WTC11 (cell line): Measurements from ENCODE around the gene PTCH1. TPM values are rescaled to one million over a fixed set of nuclear protein-coding genes. Genes with fewer than 3 reads are reported as not detected.
A peak's percentile ranks its signal among the peaks of the same experiment; 100 is the strongest.

Experiments used
- ATAC-seq: fragments of 200-7000 bp; cut with Tn5 transposase; 2 replicates; pipeline ENCODE4 v1.10.0; 2021; ENCODE audit warnings: mild to moderate bottlenecking, moderate library complexity
- CTCF ChIA-PET: fragments of 300-600 bp; sonication (Branson Sonifier 250); formaldehyde crosslinking; loops from one replicate; lab custom pipeline; 2021; ENCODE audit warnings: antibody characterized with exemption; lab: Charles Lee
- POLR2A ChIA-PET: fragments of 350-600 bp; sonication (Branson Sonifier 250); formaldehyde crosslinking; loops from one replicate; lab custom pipeline; 2021; ENCODE audit warnings: antibody characterized with exemption; lab: Charles Lee
- DNase-seq: peaks from one replicate; pipeline ENCODE4 v3.0.0; 2021; ENCODE audit warnings: low spot score
- H3K27ac Mint-ChIP-seq: 2 replicates; pipeline ENCODE4 v1.8.0; 2021; ENCODE audit warnings: mixed read lengths
- H3K27me3 Mint-ChIP-seq: 2 replicates; pipeline ENCODE4 v1.8.0; 2021; ENCODE audit warnings: low read depth, mild to moderate bottlenecking, moderate library complexity, mixed read lengths
- H3K36me3 Mint-ChIP-seq: 2 replicates; pipeline ENCODE4 v1.8.0; 2021; ENCODE audit warnings: mixed read lengths
- H3K4me1 Mint-ChIP-seq: 2 replicates; pipeline ENCODE4 v1.8.0; 2022; ENCODE audit warnings: mixed read lengths
- H3K4me3 Mint-ChIP-seq: 2 replicates; pipeline ENCODE4 v1.8.0; 2021; ENCODE audit warnings: mild to moderate bottlenecking, moderate library complexity, mixed read lengths
- H3K9me3 Mint-ChIP-seq: 2 replicates; pipeline ENCODE4 v1.8.0; 2021; ENCODE audit warnings: mixed read lengths
- ATF2 ChIP-seq: sonication (generic); formaldehyde crosslinking; IDR thresholded peaks from 2 replicates; pipeline ENCODE4 v1.8.1; 2022; ENCODE audit warnings: low read depth, missing genetic modification reagents, borderline replicate concordance
- E2F5 ChIP-seq: sonication (generic); formaldehyde crosslinking; IDR thresholded peaks from 2 replicates; pipeline ENCODE4 v1.8.1; 2022; ENCODE audit warnings: mild to moderate bottlenecking, moderate library complexity, missing genetic modification reagents
- FOXP4 ChIP-seq: sonication (generic); formaldehyde crosslinking; IDR thresholded peaks from 2 replicates; pipeline ENCODE4 v1.8.0; 2022; ENCODE audit warnings: mild to moderate bottlenecking, missing genetic modification reagents
- GABPB1 ChIP-seq: sonication (generic); formaldehyde crosslinking; IDR thresholded peaks from 2 replicates; pipeline ENCODE4 v1.8.1; 2023; ENCODE audit warnings: mild to moderate bottlenecking, missing genetic modification reagents
- GRHL2 ChIP-seq: fragments of 250-450 bp; sonication (Bioruptor Pico); IDR thresholded peaks from 2 replicates; pipeline ENCODE4 v1.8.0; 2022; ENCODE audit warnings: mild to moderate bottlenecking, moderate library complexity; ENCODE audit not compliant: insufficient replicate concordance, severe bottlenecking
- GTF2I ChIP-seq: fragments of 250-450 bp; sonication (Bioruptor Pico); conservative IDR thresholded peaks from 2 replicates; pipeline ENCODE4 v1.4.0; 2021; ENCODE audit warnings: mild to moderate bottlenecking
- JUN ChIP-seq: sonication (generic); formaldehyde crosslinking; IDR thresholded peaks from 2 replicates; pipeline ENCODE4 v1.8.0; 2023; ENCODE audit warnings: mild to moderate bottlenecking, missing genetic modification reagents
- KAT7 ChIP-seq: sonication (generic); formaldehyde crosslinking; IDR thresholded peaks from 2 replicates; pipeline ENCODE4 v1.8.1; 2023; ENCODE audit warnings: missing genetic modification reagents, mild to moderate bottlenecking, borderline replicate concordance
- MLX ChIP-seq: sonication (generic); formaldehyde crosslinking; IDR thresholded peaks from 2 replicates; pipeline ENCODE4 v1.8.1; 2023; ENCODE audit warnings: mild to moderate bottlenecking, missing genetic modification reagents, moderate library complexity
- MXD4 ChIP-seq: fragments of 250-450 bp; sonication (Bioruptor Pico); IDR thresholded peaks from 2 replicates; pipeline ENCODE4 v1.8.0; 2021; ENCODE audit warnings: mild to moderate bottlenecking, moderate library complexity, borderline replicate concordance
- NFYB ChIP-seq: sonication (generic); formaldehyde crosslinking; conservative IDR thresholded peaks from 2 replicates; pipeline ENCODE4 v1.8.0; 2022; ENCODE audit warnings: low read depth, missing genetic modification reagents
- NR2C2 ChIP-seq: sonication (generic); formaldehyde crosslinking; IDR thresholded peaks from 2 replicates; pipeline ENCODE4 v1.8.0; 2022; ENCODE audit warnings: mild to moderate bottlenecking, missing genetic modification reagents
- TEAD1 ChIP-seq: sonication (generic); formaldehyde crosslinking; IDR thresholded peaks from 2 replicates; pipeline ENCODE4 v1.8.0; 2022; ENCODE audit warnings: mild to moderate bottlenecking, missing genetic modification reagents
- TEAD4 ChIP-seq: sonication (generic); formaldehyde crosslinking; IDR thresholded peaks from 2 replicates; pipeline ENCODE4 v1.8.0; 2022; ENCODE audit warnings: mild to moderate bottlenecking, missing genetic modification reagents
- USF2 ChIP-seq: sonication (generic); formaldehyde crosslinking; IDR thresholded peaks from 2 replicates; pipeline ENCODE4 v1.8.1; 2023; ENCODE audit warnings: mild to moderate bottlenecking, missing genetic modification reagents, moderate library complexity
- ZNF138 ChIP-seq: sonication (generic); formaldehyde crosslinking; conservative IDR thresholded peaks from 2 replicates; pipeline ENCODE4 v1.8.1; 2022; ENCODE audit warnings: mild to moderate bottlenecking, moderate library complexity, missing genetic modification reagents
- ZNF219 ChIP-seq: sonication (generic); formaldehyde crosslinking; IDR thresholded peaks from 2 replicates; pipeline ENCODE4 v1.8.0; 2023; ENCODE audit warnings: missing genetic modification reagents, mild to moderate bottlenecking, borderline replicate concordance
- ZNF317 ChIP-seq: sonication (generic); formaldehyde crosslinking; IDR thresholded peaks from 2 replicates; pipeline ENCODE4 v1.8.1; 2023; ENCODE audit warnings: low read depth, mild to moderate bottlenecking, moderate library complexity, missing genetic modification reagents, borderline replicate concordance
- ZNF396 ChIP-seq: fragments of 250-450 bp; sonication (Bioruptor Pico); IDR thresholded peaks from 2 replicates; pipeline ENCODE4 v1.8.0; 2021; ENCODE audit warnings: mild to moderate bottlenecking, moderate library complexity, borderline replicate concordance
- ZNF512 ChIP-seq: sonication (generic); formaldehyde crosslinking; IDR thresholded peaks from 2 replicates; pipeline ENCODE4 v1.8.1; 2022; ENCODE audit warnings: missing genetic modification reagents, borderline replicate concordance
- total RNA-seq: library from RNA; stranded (reverse); gene quantifications from 3 replicates; pipeline ENCODE4 v1.2.3, GENCODE V29; 2021

Gene PTCH1
- total RNA-seq, 1 experiment from 2014 or later: 38.0 TPM

GRCh38 chr9:95552255-95552654, 35.5 kb upstream of the PTCH1 start:
- H3K4me3 Mint-ChIP-seq: peak overlapping the region; percentile 66
- 0 out of 2 replicates have a peak, but pooled peaks have one; percentile 0 for TF ChIP-seq TEAD1 (CRISPR knock-in tag)
- TF ChIP-seq ZNF219 (CRISPR knock-in tag): no peak
- TF ChIP-seq GTF2I (CRISPR knock-in tag): no peak
- no peak for TF ChIP-seq MXD4 (CRISPR knock-in tag)
- no peak for TF ChIP-seq GRHL2 (CRISPR knock-in tag)
- TF ChIP-seq ZNF396 (CRISPR knock-in tag): no peak
- TF ChIP-seq KAT7 (CRISPR knock-in tag): no peak
- TF ChIP-seq NR2C2: no peak
- TF ChIP-seq E2F5 (CRISPR knock-in tag): no peak
- no peaks in the 10 kb centered on the region for H3K36me3 Mint-ChIP-seq
- ChIA-PET POLR2A (interaction anchor here (0.6 kb wide), 1 partner anchor 862 kb away, joined by 4 read pairs; no protein-coding TSS in a partner anchor), CTCF (interaction anchor here (0.6 to 1.3 kb wide), 4 partner anchors 23 to 287 kb away, joined by 3 to 8 read pairs (median 4); no protein-coding TSS in a partner anchor)
- peaks cover 75% of the 10 kb centered on the region for H3K27me3 Mint-ChIP-seq
- DNase-seq (no peak), ATAC-seq (no peak)
- peaks cover 5% of the 10 kb centered on the region for H3K9me3 Mint-ChIP-seq
- no peak overlapping the region for H3K27ac Mint-ChIP-seq
- H3K4me1 Mint-ChIP-seq: peaks cover 15% of the 10 kb centered on the region

- Mint-ChIP-seq H3K27me3 (peaks cover 67% of the 10 kb centered on the region), H3K4me1 (peaks cover 10% of the 10 kb centered on the region)
These were observed 34.6 kb upstream of the PTCH1 start for GRCh38 chr9:95551406-95551805.

GRCh38 chr9:95545831-95546567, 29.2 kb upstream of the PTCH1 start:
- ATAC-seq (no peak), DNase-seq (no peak)
- CTCF ChIA-PET: no interaction called here
- TF ChIP-seq ZNF317 (CRISPR knock-in tag) (no peak), GABPB1 (no peak), JUN (no peak), NFYB (CRISPR knock-in tag) (no peak), USF2 (CRISPR knock-in tag) (no peak), ZNF219 (CRISPR knock-in tag) (no peak), ZNF396 (CRISPR knock-in tag) (no peak), MLX (CRISPR knock-in tag) (no peak), ZNF512 (CRISPR knock-in tag) (no peak), ZNF138 (CRISPR knock-in tag) (no peak), ATF2 (CRISPR knock-in tag) (no peak)

More at GRCh38 chr9:95551406-95551805, 34.6 kb upstream of the PTCH1 start:
- TF ChIP-seq TEAD4 (CRISPR knock-in tag) (no peak), FOXP4 (no peak)
- Mint-ChIP-seq H3K36me3 (no peaks in the 10 kb centered on the region), H3K9me3 (peaks cover 5% of the 10 kb centered on the region), H3K4me3 (no peak overlapping the region), H3K27ac (no peak overlapping the region)
- ChIA-PET CTCF (interaction anchor here (0.7 to 1.3 kb wide), 4 partner anchors 40 to 329 kb away, joined by 3 to 8 read pairs (median 4); no protein-coding TSS in a partner anchor), POLR2A (interaction anchor here (0.7 kb wide), 2 partner anchors 8 to 457 kb away, joined by 3 read pairs; no protein-coding TSS in a partner anchor)
- DNase-seq: no peak
- no peak for ATAC-seq

More at GRCh38 chr9:95545831-95546567, 29.2 kb upstream of the PTCH1 start:
- peaks cover 4% of the 10 kb centered on the region; the same call in 1 of the 2 replicates for H3K4me1 Mint-ChIP-seq
- H3K27me3 Mint-ChIP-seq: peaks cover 16% of the 10 kb centered on the region
- H3K9me3 Mint-ChIP-seq: no peaks in the 10 kb centered on the region
- POLR2A ChIA-PET: no interaction called here
- no peak overlapping the region for H3K27ac Mint-ChIP-seq
- H3K36me3 Mint-ChIP-seq: no peaks in the 10 kb centered on the region
- H3K4me3 Mint-ChIP-seq: no peak overlapping the region
